GM12878 (cell line): ENCODE results near the gene TSPAN19. TPM values are rescaled to one million over a fixed set of nuclear protein-coding genes. Genes with fewer than 3 reads are reported as not detected.

Source experiments
- ATAC-seq: fragments of 200-7000 bp; cut with Tn5 transposase; 3 replicates; pipeline ENCODE4 v1.9.1; 2020; ENCODE audit warnings: mild to moderate bottlenecking, moderate library complexity
- BruUV-seq: library from RNA; stranded (reverse); fragments of 400-500 nt; replicated peaks from 2 replicates; lab custom pipeline; 2021; lab: Mats Ljungman, UMichigan
- CTCF ChIA-PET: fragments of 300-600 bp; sonication (Branson Sonifier 250); formaldehyde crosslinking; extraction: SDS; loops from one replicate; lab custom pipeline; 2021; ENCODE audit warnings: inconsistent platforms; lab: Yijun Ruan, JAX
- POLR2A ChIA-PET: fragments of 350-600 bp; formaldehyde crosslinking; extraction: SDS; loops from one replicate; lab custom pipeline; 2021; ENCODE audit warnings: inconsistent platforms; lab: Charles Lee
- RAD21 ChIA-PET: fragments of 300-600 bp; sonication (Branson Sonifier 250); formaldehyde crosslinking; loops from one replicate; lab custom pipeline; 2023; ENCODE audit warnings: antibody characterized with exemption; ENCODE audit not compliant: unreplicated experiment; lab: Charles Lee
- SMC1A ChIA-PET: fragments of 300-600 bp; sonication (Branson Sonifier 250); formaldehyde crosslinking; loops from one replicate; lab custom pipeline; 2023; ENCODE audit not compliant: unreplicated experiment, uncharacterized antibody; lab: Charles Lee
- DNase-seq: peaks from one replicate; pipeline ENCODE4 v3.0.0-alpha.2; 2011; ENCODE audit warnings: low read depth, low spot score
- FAIRE-seq: peaks from 3 replicates; lab custom pipeline; 2011; peaks lifted over from hg19 to GRCh38; lab: Jason Lieb, UNC
- H2AFZ ChIP-seq: 2 replicates; pipeline ENCODE4 v1.6.0; 2011; ENCODE audit warnings: low read depth, low read length, control low read depth; ENCODE audit not compliant: control insufficient read depth
- H3K27ac ChIP-seq: 2 replicates; pipeline ENCODE4 v1.5.1; 2011; ENCODE audit warnings: control low read depth; ENCODE audit not compliant: control insufficient read depth, insufficient read depth
- H3K27me3 ChIP-seq, 2 experiments: replicated peaks in 1 of 2; 2 replicates each; pipeline versions ENCODE4 v1.6.0 to v1.6.1; 2011; ENCODE audit warnings: low read length in 1 of 2; ENCODE audit not compliant: control insufficient read depth in 2 of 2, insufficient read depth in 2 of 2
- H3K36me3 ChIP-seq, 2 experiments: 2 replicates each; pipeline ENCODE4 v1.5.1; 2011; ENCODE audit warnings: low read length in 1 of 2; ENCODE audit not compliant: control insufficient read depth in 2 of 2, insufficient read depth in 2 of 2
- H3K4me1 ChIP-seq: 2 replicates; pipeline ENCODE4 v1.6.1; 2011; ENCODE audit warnings: mild to moderate bottlenecking, low read length, moderate library complexity, mixed read lengths; ENCODE audit not compliant: control insufficient read depth, insufficient read depth
- H3K4me2 ChIP-seq: 2 replicates; pipeline ENCODE4 v1.6.0; 2011; ENCODE audit warnings: control low read depth; ENCODE audit not compliant: control insufficient read depth, insufficient read depth
- H3K4me3 ChIP-seq: fragments of 200-600 bp; sonication (generic); 2 replicates; pipeline ENCODE4 v1.5.1; 2016
- H3K79me2 ChIP-seq: 2 replicates; pipeline ENCODE4 v1.6.0; 2011; ENCODE audit warnings: low read length; ENCODE audit not compliant: control insufficient read depth, insufficient read depth
- H3K9ac ChIP-seq: 2 replicates; pipeline ENCODE4 v1.8.0; 2011; ENCODE audit warnings: low read length, control low read depth, mixed read lengths; ENCODE audit not compliant: control insufficient read depth, insufficient read depth
- H3K9me3 ChIP-seq: replicated peaks from 3 replicates; pipeline ENCODE4 v1.5.1; 2011; ENCODE audit warnings: mild to moderate bottlenecking, low read length; ENCODE audit not compliant: control insufficient read depth, insufficient read depth
- H4K20me1 ChIP-seq: 2 replicates; pipeline ENCODE4 v1.6.0; 2011; ENCODE audit not compliant: control insufficient read depth, insufficient read depth
- BACH1 ChIP-seq: fragments of 450-650 bp; IDR thresholded peaks from 2 replicates; pipeline ENCODE4 v1.6.1; 2017; ENCODE audit warnings: mild to moderate bottlenecking, borderline replicate concordance
- EED ChIP-seq: sonication (generic); IDR thresholded peaks from 2 replicates; pipeline ENCODE4 v1.6.1; 2016; ENCODE audit warnings: antibody characterized with exemption, low read depth
- GATAD2B ChIP-seq: fragments of 450-650 bp; conservative IDR thresholded peaks from 2 replicates; pipeline ENCODE4 v1.6.1; 2017; ENCODE audit warnings: low read depth, mild to moderate bottlenecking, moderate library complexity
- SMAD1 ChIP-seq: fragments of 450-650 bp; IDR thresholded peaks from 2 replicates; pipeline ENCODE4 v1.6.1; 2018; ENCODE audit warnings: mild to moderate bottlenecking, low read depth; ENCODE audit not compliant: partially characterized antibody
- TAF1 ChIP-seq: IDR thresholded peaks from 2 replicates; pipeline ENCODE4 v1.6.1; 2011; ENCODE audit warnings: mild to moderate bottlenecking, low read depth, low read length, borderline replicate concordance
- TBL1XR1 ChIP-seq: IDR thresholded peaks from 2 replicates; pipeline ENCODE4 v1.6.1; 2012; ENCODE audit warnings: low read depth, low read length, improper control_type of control experiment
- USF2 ChIP-seq: IDR thresholded peaks from 2 replicates; pipeline ENCODE4 v1.6.1; 2011; ENCODE audit warnings: low read depth, low read length, improper control_type of control experiment, borderline replicate concordance
- WGBS: methylation state at CpG from one replicate; pipeline ENCODE4 v1.1.6; 2016; ENCODE audit warnings: low lambda C conversion rate; ENCODE audit not compliant: insufficient replicate concordance, insufficient coverage; ENCODE audit errors: missing lambda C conversion rate; 5-methylcytosine and 5-hydroxymethylcytosine counted together
- in situ Hi-C: fragments of 300-500 bp; cut with MboI; formaldehyde crosslinking; loops from 9 replicates; pipeline ENCODE4 v1.14.3; 2018; ENCODE audit warnings: mixed read lengths
- intact Hi-C: fragments of 100-400 bp; cut with micrococcal nuclease; formaldehyde crosslinking; loops from one replicate; pipeline ENCODE4 v1.14.2; 2022; ENCODE audit not compliant: unreplicated experiment
- polyA plus RNA-seq, 11 experiments: library from polyadenylated mRNA; depleted of rRNA in 4 of 11; unstranded in 6 of 11; stranded (reverse) in 5 of 11; fragments of >200 nt; fragmentation: Nextera tagmentation in 4 of 11; fragmentation: Illumina TruSeq in 1 of 11; extraction: Ambion mirVana in 4 of 11; extraction: Trizol in 1 of 11; gene quantifications; 1 replicate in 1 of 11; 2 replicates in 10 of 11; pipeline versions ENCODE4 v1.2.1 to v1.2.3, GENCODE V29; 2011 to 2016; ENCODE audit warnings: inconsistent platforms in 2 of 11, missing spikeins in 2 of 11, low read depth in 1 of 11
- total RNA-seq, 4 experiments: library from RNA; depleted of rRNA in 3 of 4; stranded (reverse); fragments of >200 nt in 3 of 4; fragmentation: Illumina TruSeq in 1 of 4; extraction: Trizol in 1 of 4; gene quantifications; 2 replicates each; pipeline versions ENCODE4 v1.2.1 to v1.2.3, GENCODE V29; 2013 to 2021
- TF ChIP-seq, protein P1 (sequence below): IDR thresholded peaks from 2 replicates; pipeline ENCODE4 v1.6.1; 2012; ENCODE audit warnings: low read length, inconsistent platforms
- TF ChIP-seq, protein P2 (sequence below): fragments of 450-650 bp; formaldehyde crosslinking; IDR thresholded peaks from 2 replicates; pipeline ENCODE4 v1.4.0; 2022; ENCODE audit warnings: mild to moderate bottlenecking, moderate library complexity

The TSPAN19 gene
- total and polyA plus RNA-seq, 10 of the 15 experiments (the other 5 are each of a cell fraction or from before 2014, with no cell fraction given): not detected

DNA sequence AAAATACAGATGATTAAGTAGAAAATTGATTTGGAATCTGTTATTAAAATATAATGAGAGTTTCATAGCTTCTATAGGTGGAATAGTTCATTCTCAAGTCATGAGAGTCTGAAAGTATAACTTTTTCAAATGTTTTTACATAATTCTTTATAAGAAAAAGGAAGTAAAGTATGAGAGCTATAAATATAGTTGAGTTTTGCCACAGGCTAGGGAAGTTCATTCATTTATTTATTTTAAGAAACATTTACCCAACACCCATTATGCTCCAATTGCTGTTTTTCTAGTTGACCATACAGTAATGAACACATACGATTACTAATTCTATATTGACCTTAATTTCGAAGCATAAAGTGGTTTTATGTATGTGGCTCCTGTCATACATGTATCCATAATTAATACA lies 24.8 kb upstream of the TSPAN19 start:
- TF ChIP-seq USF2 (no peak), EED (no peak), BACH1 (no peak), TBL1XR1 (no peak), TAF1 (no peak), SMAD1 (no peak), GATAD2B (no peak)
- TF ChIP-seq, protein P1, sequence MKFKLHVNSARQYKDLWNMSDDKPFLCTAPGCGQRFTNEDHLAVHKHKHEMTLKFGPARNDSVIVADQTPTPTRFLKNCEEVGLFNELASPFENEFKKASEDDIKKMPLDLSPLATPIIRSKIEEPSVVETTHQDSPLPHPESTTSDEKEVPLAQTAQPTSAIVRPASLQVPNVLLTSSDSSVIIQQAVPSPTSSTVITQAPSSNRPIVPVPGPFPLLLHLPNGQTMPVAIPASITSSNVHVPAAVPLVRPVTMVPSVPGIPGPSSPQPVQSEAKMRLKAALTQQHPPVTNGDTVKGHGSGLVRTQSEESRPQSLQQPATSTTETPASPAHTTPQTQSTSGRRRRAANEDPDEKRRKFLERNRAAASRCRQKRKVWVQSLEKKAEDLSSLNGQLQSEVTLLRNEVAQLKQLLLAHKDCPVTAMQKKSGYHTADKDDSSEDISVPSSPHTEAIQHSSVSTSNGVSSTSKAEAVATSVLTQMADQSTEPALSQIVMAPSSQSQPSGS: no peak
- TF ChIP-seq, protein P2, sequence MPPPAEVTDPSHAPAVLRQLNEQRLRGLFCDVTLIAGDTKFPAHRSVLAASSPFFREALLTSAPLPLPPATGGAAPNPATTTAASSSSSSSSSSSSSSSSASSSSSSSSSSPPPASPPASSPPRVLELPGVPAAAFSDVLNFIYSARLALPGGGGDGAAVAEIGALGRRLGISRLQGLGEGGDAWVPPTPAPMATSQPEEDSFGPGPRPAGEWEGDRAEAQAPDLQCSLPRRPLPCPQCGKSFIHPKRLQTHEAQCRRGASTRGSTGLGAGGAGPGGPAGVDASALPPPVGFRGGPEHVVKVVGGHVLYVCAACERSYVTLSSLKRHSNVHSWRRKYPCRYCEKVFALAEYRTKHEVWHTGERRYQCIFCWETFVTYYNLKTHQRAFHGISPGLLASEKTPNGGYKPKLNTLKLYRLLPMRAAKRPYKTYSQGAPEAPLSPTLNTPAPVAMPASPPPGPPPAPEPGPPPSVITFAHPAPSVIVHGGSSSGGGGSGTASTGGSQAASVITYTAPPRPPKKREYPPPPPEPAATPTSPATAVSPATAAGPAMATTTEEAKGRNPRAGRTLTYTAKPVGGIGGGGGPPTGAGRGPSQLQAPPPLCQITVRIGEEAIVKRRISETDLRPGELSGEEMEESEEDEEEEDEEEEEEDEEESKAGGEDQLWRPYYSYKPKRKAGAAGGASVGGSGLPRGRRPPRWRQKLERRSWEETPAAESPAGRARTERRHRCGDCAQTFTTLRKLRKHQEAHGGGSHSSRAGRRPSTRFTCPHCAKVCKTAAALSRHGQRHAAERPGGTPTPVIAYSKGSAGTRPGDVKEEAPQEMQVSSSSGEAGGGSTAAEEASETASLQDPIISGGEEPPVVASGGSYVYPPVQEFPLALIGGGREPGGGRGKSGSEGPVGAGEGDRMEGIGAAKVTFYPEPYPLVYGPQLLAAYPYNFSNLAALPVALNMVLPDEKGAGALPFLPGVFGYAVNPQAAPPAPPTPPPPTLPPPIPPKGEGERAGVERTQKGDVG (CRISPR knock-in tag): no peak
- Histone ChIP-seq H2AFZ (no peak overlapping the region), H3K27ac (no peak overlapping the region), H3K9me3 (no peaks in the 10 kb centered on the region), H3K4me1 (no peaks in the 10 kb centered on the region), H4K20me1 (no peaks in the 10 kb centered on the region), H3K79me2 (no peaks in the 10 kb centered on the region), H3K27me3 (no peaks in the 10 kb centered on the region), H3K4me2 (no peak overlapping the region), H3K9ac (no peak overlapping the region), H3K4me3 (no peak overlapping the region), H3K36me3 (no peaks in the 10 kb centered on the region)
- ATAC-seq: no peak
- no TSS peak for BruUV-seq
- no peak for DNase-seq
- in situ Hi-C loops: no loop called here
- intact Hi-C loops: no loop called here
- ChIA-PET RAD21 (interaction anchor here (0.8 to 2.5 kb wide), 4 partner anchors 25 to 186 kb away, joined by 3 to 7 read pairs (median 3); partner anchors contain the start of genes LRRIQ1 and TSPAN19), CTCF (interaction anchor here (0.7 to 5.2 kb wide), 4 partner anchors 16 to 187 kb away, joined by 3 to 67 read pairs (median 4); no protein-coding TSS in a partner anchor), SMC1A (interaction anchor here (1.4 to 1.5 kb wide), 3 partner anchors 9 to 186 kb away, joined by 3 to 4 read pairs (median 3); no protein-coding TSS in a partner anchor), POLR2A (no interaction called here)
- 2% methylated on average over 2 of the region's 2 CpGs for WGBS
- FAIRE-seq: no peak
